CD4-positive, CD25-positive, alpha-beta regulatory T cell (primary cell): ENCODE data around the gene COG6. TPM values are rescaled to one million over a fixed set of nuclear protein-coding genes. Genes with fewer than 3 reads are reported as not detected.

Experiments used
- ATAC-seq, 2 donors: fragments of 150-1000 bp; cut with Tn5 transposase; one replicate each; pipeline ENCODE4 v1.10.0; 2021; ENCODE audit warnings: low read depth in 2 of 2, moderate number of reproducible peaks in 2 of 2, moderate library complexity in 1 of 2
- DNase-seq, 3 donors: peaks; one replicate each; pipeline versions ENCODE4 v3.0.0 to v3.0.0-alpha.2; 2012 to 2022; ENCODE audit warnings: mixed read lengths in 1 of 3
- H3K27ac ChIP-seq: one replicate; pipeline ENCODE4 v1.7.0; 2013; ENCODE audit warnings: mild to moderate bottlenecking, low read length; ENCODE audit not compliant: insufficient read depth, poor library complexity, severe bottlenecking
- H3K27me3 ChIP-seq: one replicate; pipeline ENCODE4 v1.7.0; 2013; ENCODE audit warnings: low read length; ENCODE audit not compliant: control insufficient read depth, insufficient read depth
- H3K36me3 ChIP-seq: one replicate; pipeline ENCODE4 v1.7.0; 2013; ENCODE audit warnings: mild to moderate bottlenecking, low read length, moderate library complexity; ENCODE audit not compliant: control insufficient read depth, insufficient read depth
- H3K4me1 ChIP-seq: 2 replicates; pipeline ENCODE4 v1.7.0; 2013; ENCODE audit warnings: mild to moderate bottlenecking, low read length; ENCODE audit not compliant: insufficient read depth, control insufficient read depth, poor library complexity, severe bottlenecking
- H3K4me3 ChIP-seq: one replicate; pipeline ENCODE4 v1.7.0; 2013; ENCODE audit warnings: low read depth, mild to moderate bottlenecking, low read length, moderate library complexity
- H3K9me3 ChIP-seq, 2 experiments: 1 replicate in 1 of 2; 2 replicates in 1 of 2; pipeline ENCODE4 v1.7.0; 2013; ENCODE audit warnings: low read length in 2 of 2, mild to moderate bottlenecking in 1 of 2, moderate library complexity in 1 of 2; ENCODE audit not compliant: control insufficient read depth in 2 of 2
- H3K27ac Mint-ChIP-seq, 3 donors: one replicate each; pipeline ENCODE4 v1.8.0; 2020 to 2022; ENCODE audit warnings: mild to moderate bottlenecking in 3 of 3, mixed read lengths in 3 of 3, moderate library complexity in 2 of 3
- H3K27me3 Mint-ChIP-seq: one replicate; pipeline ENCODE4 v1.8.0; 2022; ENCODE audit warnings: mild to moderate bottlenecking, mixed read lengths
- H3K36me3 Mint-ChIP-seq: one replicate; pipeline ENCODE4 v1.8.0; 2020; ENCODE audit warnings: mixed read lengths
- H3K4me1 Mint-ChIP-seq, 4 donors: one replicate each; pipeline ENCODE4 v1.8.0; 2020 to 2022; ENCODE audit warnings: mixed read lengths in 4 of 4, mild to moderate bottlenecking in 1 of 4
- H3K4me3 Mint-ChIP-seq, 4 donors: one replicate each; pipeline ENCODE4 v1.8.0; 2020 to 2022; ENCODE audit warnings: mild to moderate bottlenecking in 4 of 4, mixed read lengths in 4 of 4, moderate library complexity in 3 of 4
- H3K9me3 Mint-ChIP-seq, 7 donors: one replicate each; pipeline ENCODE4 v1.8.0; 2020 to 2022; ENCODE audit warnings: mixed read lengths in 7 of 7, mild to moderate bottlenecking in 3 of 7, moderate library complexity in 2 of 7
- polyA plus RNA-seq, 4 donors: library from polyadenylated mRNA; unstranded; fragments of 300-500 nt; fragmentation: Illumina TruSeq; gene quantifications; one replicate each; pipeline ENCODE4 v1.2.3, GENCODE V29; 2021
- total RNA-seq: library from RNA; stranded (reverse); gene quantifications from one replicate; pipeline ENCODE4 v1.2.3, GENCODE V29; 2022

Gene COG6
- total RNA-seq (28.3 TPM), polyA plus RNA-seq (10 to 100 TPM; 14.3 to 24.6 (median 19.5) TPM)

DNA sequence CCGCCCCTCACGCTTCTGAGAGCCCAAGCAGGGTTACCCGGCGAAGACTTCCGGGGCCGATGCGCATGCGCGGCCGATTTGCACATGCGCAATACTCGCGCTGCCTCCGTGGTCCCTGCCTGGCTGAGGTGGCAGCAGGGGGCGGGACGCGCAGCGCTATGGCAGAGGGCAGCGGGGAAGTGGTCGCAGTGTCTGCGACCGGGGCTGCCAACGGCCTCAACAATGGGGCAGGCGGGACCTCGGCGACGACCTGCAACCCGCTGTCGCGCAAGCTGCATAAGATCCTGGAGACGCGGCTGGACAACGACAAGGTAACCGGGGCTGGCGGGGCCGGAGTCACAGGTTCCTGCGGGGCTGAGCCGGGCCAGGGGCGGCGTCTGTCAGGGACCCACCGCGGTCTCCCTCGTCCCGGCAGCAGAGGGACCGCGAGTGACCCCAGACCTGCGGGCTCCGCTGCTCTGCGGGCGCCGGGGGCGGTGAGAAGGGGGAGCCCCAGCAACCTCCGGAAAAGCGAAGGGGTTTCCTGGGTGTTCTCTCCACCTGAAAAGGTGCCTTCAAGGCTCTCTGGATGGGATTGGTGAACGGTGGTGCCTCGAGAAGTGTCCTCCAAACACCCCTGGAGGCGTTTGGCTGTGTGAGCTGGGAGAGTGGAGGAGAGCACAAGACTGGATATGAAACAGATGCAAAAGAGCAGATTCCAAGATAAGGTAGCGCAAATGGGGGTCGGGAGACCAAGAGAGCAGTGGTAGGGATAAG, at the start of gene COG6:
Gene COG6, plus strand, starts transcription at position 94 of the 756 bp plus-strand sequence. Its CDS starts 65 bp downstream, at position 159.
- H3K4me1 ChIP-seq: peaks cover 7% of the 10 kb centered on the region
- ATAC-seq: peak; percentile 85 to 90
- no peaks in the 10 kb centered on the region for H3K9me3 ChIP-seq
- H3K4me1 Mint-ChIP-seq: peaks cover 18 to 49% (median 34%) of the 10 kb centered on the region in 4 donors
- H3K36me3 ChIP-seq: peaks cover 8% of the 10 kb centered on the region
- H3K27me3 ChIP-seq: no peaks in the 10 kb centered on the region
- H3K4me3 Mint-ChIP-seq: peak within 1 kb of the TSS; percentile 93 to 97 (median 95)
- peaks cover 0 to 4% (median 0%) of the 10 kb centered on the region in 7 donors for H3K9me3 Mint-ChIP-seq
- H3K27me3 Mint-ChIP-seq: peaks cover 12% of the 10 kb centered on the region
- peak within 1 kb of the TSS; percentile 65 for H3K27ac ChIP-seq
- peak within 1 kb of the TSS; percentile 86 to 96 (median 92) for H3K27ac Mint-ChIP-seq
- DNase-seq: peak; percentile 91 to 93 (median 92)
- H3K36me3 Mint-ChIP-seq: peaks cover 11% of the 10 kb centered on the region
- H3K4me3 ChIP-seq: peak within 1 kb of the TSS; percentile 85

DNA sequence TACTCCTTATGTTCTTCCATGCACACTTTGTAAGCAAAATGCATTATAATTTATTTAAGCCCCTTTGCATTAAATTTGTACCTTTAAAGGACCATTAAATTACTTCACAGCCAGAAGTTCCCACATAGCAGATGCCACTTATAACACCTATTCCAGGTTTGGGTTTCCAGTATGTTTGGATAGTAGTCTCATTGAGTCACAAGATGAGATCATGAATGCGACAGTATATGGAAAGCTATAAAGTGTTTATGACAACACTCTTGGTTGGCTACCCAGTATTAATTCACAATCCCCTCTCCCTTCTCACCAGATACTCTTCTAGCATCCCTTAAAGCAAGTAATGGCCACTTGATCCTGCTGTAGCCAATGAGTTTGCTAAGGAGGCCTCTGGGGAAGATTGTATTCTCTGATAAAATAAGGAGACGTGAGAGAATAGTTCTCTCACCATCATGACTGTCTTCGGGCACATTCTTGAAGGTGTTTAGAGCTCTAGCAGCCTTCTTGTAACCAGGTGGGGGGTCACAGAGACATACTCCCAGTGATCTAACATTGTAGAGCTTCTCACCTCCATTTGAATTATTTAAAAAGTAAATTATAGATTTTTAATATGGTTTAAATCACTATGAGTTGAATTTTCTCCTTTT, 49.7 kb upstream of the COG6 start:
- Mint-ChIP-seq H3K27me3 (peaks cover 71% of the 10 kb centered on the region), H3K4me3 (no peak overlapping the region), H3K9me3 (peaks cover 0 to 4% (median 0%) of the 10 kb centered on the region in 7 donors)

DNA sequence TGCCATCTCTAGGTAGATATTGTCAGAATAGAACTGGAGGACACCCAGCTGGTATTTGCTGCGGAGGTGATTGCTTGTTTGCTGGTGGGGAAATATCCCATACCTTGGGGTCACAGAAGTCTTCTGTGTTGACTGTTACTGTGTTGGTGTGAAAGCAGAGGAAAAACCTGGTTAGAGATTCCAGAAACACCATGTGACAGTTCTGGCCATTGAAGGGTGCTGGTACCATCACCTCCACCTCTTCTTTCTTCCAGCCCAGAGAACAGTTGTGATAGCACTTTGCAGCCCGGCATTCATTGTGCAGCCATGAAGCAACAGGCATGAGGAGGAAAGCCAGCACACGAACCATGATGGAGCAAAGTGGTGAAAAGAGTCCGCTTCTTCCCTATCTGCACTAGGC, 47.6 kb upstream of the COG6 start:
- Mint-ChIP-seq H3K4me3 (no peak overlapping the region), H3K4me1 (peaks cover 0 to 12% (median 5%) of the 10 kb centered on the region in 4 donors), H3K27me3 (peaks cover 67% of the 10 kb centered on the region), H3K36me3 (no peaks in the 10 kb centered on the region), H3K27ac (no peak overlapping the region), H3K9me3 (peaks cover 0 to 4% (median 0%) of the 10 kb centered on the region in 7 donors)
- DNase-seq (no peak), ATAC-seq (no peak)
- H3K27ac ChIP-seq: no peak overlapping the region
- peaks cover 7% of the 10 kb centered on the region for H3K4me1 ChIP-seq
- no peaks in the 10 kb centered on the region for H3K9me3 ChIP-seq
- no peaks in the 10 kb centered on the region for H3K36me3 ChIP-seq
- peaks cover 26% of the 10 kb centered on the region for H3K27me3 ChIP-seq
- H3K4me3 ChIP-seq: no peak overlapping the region

More for the DNA sequence above, 49.7 kb upstream of the COG6 start:
- Histone ChIP-seq H3K27me3 (peaks cover 38% of the 10 kb centered on the region), H3K9me3 (no peaks in the 10 kb centered on the region), H3K36me3 (no peaks in the 10 kb centered on the region), H3K4me1 (peaks cover 16% of the 10 kb centered on the region), H3K4me3 (no peak overlapping the region), H3K27ac (no peak overlapping the region)
- Mint-ChIP-seq H3K27ac (no peak overlapping the region), H3K4me1 (peaks cover 0 to 20% (median 11%) of the 10 kb centered on the region in 4 donors), H3K36me3 (no peaks in the 10 kb centered on the region)
- DNase-seq (no peak), ATAC-seq (no peak)

DNA sequence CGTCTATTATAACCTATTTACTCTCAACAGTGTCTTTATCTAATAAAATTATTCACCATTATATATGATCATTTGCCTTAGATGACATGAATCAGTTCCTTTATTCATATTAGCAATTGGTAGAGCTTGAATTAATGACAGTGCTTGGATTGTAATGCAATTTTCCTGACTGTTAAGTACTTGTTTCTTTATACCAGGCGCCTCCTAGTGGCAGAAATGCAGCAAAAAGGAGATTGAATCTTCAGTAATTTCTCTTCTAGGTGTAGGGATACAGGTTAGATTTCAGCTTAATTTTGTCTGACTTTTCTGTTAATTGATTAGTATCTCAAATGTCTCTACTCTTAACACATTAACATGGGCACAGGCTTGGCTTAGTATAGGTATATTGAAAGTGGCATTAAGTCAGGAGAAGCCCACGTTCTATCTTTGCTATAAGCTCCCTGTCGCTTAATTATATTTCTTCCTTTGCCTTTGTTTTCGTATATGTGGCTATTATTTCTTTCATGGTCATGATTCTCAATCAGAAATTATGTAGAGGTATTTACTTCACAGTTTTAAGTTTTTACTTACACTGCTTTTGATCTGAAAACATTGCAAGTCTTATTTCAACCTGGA, 43.3 kb upstream of the COG6 start:
- ATAC-seq: no peak

DNA sequence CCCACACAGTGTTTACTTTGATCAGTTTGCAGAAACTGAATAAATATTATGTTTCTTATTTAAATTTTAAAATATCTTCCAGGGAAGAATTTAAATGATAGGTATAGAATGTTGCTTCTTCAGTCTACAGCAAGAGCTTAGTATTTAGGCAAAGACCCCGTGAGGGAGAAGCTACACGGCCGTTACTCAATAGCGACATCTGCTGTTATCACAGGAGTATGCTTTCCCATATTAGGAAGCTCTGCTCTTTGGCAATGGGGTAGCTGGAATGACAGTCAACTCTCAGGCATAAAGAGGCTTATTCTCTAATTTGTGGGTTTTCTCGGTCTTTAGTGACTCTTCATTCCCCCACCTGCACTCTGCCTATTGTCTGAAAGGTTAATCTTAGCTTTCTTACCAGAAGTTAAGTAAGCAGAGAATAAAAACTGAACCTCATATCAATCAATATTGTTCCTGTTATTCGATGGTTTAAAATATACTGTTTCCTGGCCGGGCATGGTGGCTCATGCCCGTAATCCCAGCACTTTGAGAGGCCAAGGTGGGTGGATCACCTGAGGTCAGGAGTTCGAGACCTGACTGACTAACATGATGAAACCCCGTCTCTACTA, 39.3 kb upstream of the COG6 start:
- Histone ChIP-seq H3K27me3 (peaks cover 10% of the 10 kb centered on the region), H3K27ac (no peak overlapping the region), H3K4me3 (no peak overlapping the region), H3K9me3 (no peaks in the 10 kb centered on the region), H3K4me1 (no peaks in the 10 kb centered on the region), H3K36me3 (no peaks in the 10 kb centered on the region)
- DNase-seq (peak in 2 of 3 donors; percentile 43 to 59), ATAC-seq (peak; percentile 39 to 61)
- H3K9me3 Mint-ChIP-seq: no peaks in the 10 kb centered on the region
- H3K4me3 Mint-ChIP-seq: no peak overlapping the region
- H3K27me3 Mint-ChIP-seq: peaks cover 42% of the 10 kb centered on the region
- no peaks in the 10 kb centered on the region for H3K36me3 Mint-ChIP-seq
- H3K4me1 Mint-ChIP-seq: no peaks in the 10 kb centered on the region
- H3K27ac Mint-ChIP-seq: no peak overlapping the region

More for the DNA sequence above, 43.3 kb upstream of the COG6 start:
- H3K36me3 ChIP-seq: no peaks in the 10 kb centered on the region
- H3K9me3 ChIP-seq: no peaks in the 10 kb centered on the region
- peaks cover 9% of the 10 kb centered on the region for H3K27me3 ChIP-seq
- Mint-ChIP-seq H3K9me3 (peaks cover 0 to 4% (median 0%) of the 10 kb centered on the region in 7 donors), H3K27me3 (peaks cover 49% of the 10 kb centered on the region), H3K4me3 (no peak overlapping the region), H3K36me3 (no peaks in the 10 kb centered on the region), H3K27ac (no peak overlapping the region), H3K4me1 (no peaks in the 10 kb centered on the region)
- H3K27ac ChIP-seq: no peak overlapping the region
- H3K4me3 ChIP-seq: no peak overlapping the region
- H3K4me1 ChIP-seq: no peaks in the 10 kb centered on the region
- peak; percentile 38 to 72 (median 52) for DNase-seq

DNA sequence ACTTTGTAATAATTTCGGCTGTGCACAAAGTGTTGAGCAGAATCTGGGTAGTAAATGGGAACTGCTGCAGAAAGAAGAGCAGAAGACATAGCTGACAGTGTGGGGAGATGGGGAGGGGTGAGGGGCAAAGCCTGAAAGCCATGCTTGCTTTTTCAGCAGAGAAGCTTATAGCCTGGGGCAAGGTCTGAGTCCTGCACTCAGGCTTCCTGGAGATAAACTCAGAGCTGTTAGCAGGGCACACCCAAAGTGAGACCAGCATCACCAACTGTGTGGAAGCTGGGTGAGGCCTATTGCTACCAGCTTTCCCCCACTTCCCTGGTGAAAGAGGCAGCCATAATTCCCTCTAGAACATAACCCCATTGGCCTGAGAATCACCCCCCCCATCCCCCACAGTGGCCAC, 36.9 kb upstream of the COG6 start:
- no peak overlapping the region for H3K27ac ChIP-seq
- ATAC-seq (no peak), DNase-seq (no peak)
- Mint-ChIP-seq H3K36me3 (no peaks in the 10 kb centered on the region), H3K9me3 (no peaks in the 10 kb centered on the region), H3K4me3 (no peak overlapping the region), H3K4me1 (no peaks in the 10 kb centered on the region), H3K27ac (no peak overlapping the region), H3K27me3 (peaks cover 35% of the 10 kb centered on the region)
- H3K27me3 ChIP-seq: peaks cover 13% of the 10 kb centered on the region
- H3K4me3 ChIP-seq: no peak overlapping the region
- no peaks in the 10 kb centered on the region for H3K36me3 ChIP-seq
- no peaks in the 10 kb centered on the region for H3K9me3 ChIP-seq
- no peaks in the 10 kb centered on the region for H3K4me1 ChIP-seq

DNA sequence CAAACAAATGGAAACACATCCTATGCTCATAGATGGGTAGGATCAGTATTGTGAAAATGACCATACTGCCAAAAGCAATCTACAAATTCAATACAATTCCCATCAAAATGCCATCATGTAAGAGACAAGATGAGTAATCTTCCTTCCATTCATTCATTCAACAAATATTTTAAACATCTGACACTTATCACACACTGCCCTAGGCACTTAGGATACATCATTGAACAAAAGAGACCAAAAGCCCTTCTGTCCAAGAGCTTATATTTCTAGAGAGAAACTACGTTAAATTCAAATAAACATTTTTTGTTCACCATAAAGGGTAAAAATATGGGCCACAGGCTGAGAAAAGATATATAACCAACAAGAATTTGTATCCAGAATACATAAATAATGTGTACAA, 32.0 kb upstream of the COG6 start:
- H3K27me3 ChIP-seq: peaks cover 5% of the 10 kb centered on the region
- H3K4me1 Mint-ChIP-seq: no peaks in the 10 kb centered on the region
- no peak for DNase-seq
- no peak overlapping the region for H3K4me3 ChIP-seq
- no peaks in the 10 kb centered on the region for H3K4me1 ChIP-seq
- H3K27ac ChIP-seq: no peak overlapping the region
- ATAC-seq: no peak
- H3K36me3 ChIP-seq: no peaks in the 10 kb centered on the region
- no peaks in the 10 kb centered on the region for H3K9me3 Mint-ChIP-seq
- H3K36me3 Mint-ChIP-seq: no peaks in the 10 kb centered on the region
- peaks cover 32% of the 10 kb centered on the region for H3K27me3 Mint-ChIP-seq
- H3K4me3 Mint-ChIP-seq: no peak overlapping the region
- no peak overlapping the region for H3K27ac Mint-ChIP-seq
- no peaks in the 10 kb centered on the region for H3K9me3 ChIP-seq
